ENCODE results near the gene DTNBP1.
A peak's percentile ranks its signal among the peaks of the same experiment; 100 is the strongest.

The DTNBP1 gene

DNA sequence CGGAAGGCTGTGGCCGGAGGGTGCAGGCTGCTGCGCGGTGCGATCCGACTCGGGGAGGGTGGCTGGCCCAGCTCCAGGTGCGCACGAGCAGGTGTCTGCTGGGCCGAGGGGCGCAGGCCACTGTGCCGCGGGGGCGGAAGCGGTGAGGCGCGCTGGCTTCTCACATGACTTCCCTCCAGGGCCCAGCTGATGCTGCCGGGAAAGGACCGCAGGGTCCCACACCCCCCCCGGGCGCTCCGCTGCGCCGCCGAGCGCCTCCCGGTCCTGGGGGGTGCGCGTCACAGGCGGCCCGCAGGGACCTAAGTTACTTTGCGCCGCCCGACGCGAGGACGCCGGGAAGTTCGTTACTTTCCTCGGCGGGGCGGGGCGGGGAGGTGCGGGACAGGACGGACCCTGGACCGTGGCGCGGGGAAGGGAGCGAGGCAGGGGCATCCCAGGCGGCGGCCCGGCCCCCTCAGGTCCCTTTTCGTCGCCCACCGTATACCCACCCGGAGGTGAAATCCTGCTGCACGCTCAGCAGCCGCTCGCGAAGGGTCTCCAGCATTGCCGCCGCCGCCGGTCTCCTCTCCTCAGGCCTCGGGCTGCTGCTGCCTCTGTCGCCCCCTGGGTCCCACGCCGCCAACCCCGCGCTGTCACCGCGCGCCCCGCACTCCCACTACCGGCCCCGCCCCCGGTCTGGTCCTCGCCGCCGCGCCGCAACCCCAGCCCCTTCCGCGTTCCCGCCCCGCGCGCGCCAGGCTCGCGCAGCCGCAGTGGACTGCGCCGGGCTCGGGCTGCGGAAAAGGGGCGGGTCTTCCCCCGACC is at the start of gene DTNBP1 (continued):
- peak; percentile 55; the same call in 1 of the 2 replicates for TF ChIP-seq ZNF629 (tag by site-specific recombination; IDR thresholded peaks at IDR 0.05)
- TF ChIP-seq SP2 (tag by site-specific recombination; IDR thresholded peaks at IDR 0.05), result peak; percentile 44
- TF ChIP-seq ZNF830 (tag by site-specific recombination; IDR thresholded peaks at IDR 0.05; ENCODE audit: low read depth), result no peak
- TF ChIP-seq EGR2 (tag by site-specific recombination; IDR thresholded peaks at IDR 0.05; ENCODE audit: low read depth), result peak; percentile 50; the same call in 1 of the 2 replicates
- TF ChIP-seq ZNF133 (tag by site-specific recombination; IDR thresholded peaks at IDR 0.05), result no peak; the same call in 1 of the 2 replicates
- no peak for TF ChIP-seq FEZF1 (tag by site-specific recombination; IDR thresholded peaks at IDR 0.05)
- TF ChIP-seq MEIS1 (CRISPR knock-in tag; IDR thresholded peaks at IDR 0.05; ENCODE audit: borderline replicate concordance), result no peak; the same call in 1 of the 2 replicates
- TF ChIP-seq ZIC2 (tag by site-specific recombination; IDR thresholded peaks at IDR 0.05), result peak; percentile 99
- peak; percentile 84 for TF ChIP-seq ZFHX2 (tag by site-specific recombination; conservative IDR thresholded peaks at IDR 0.05)
- TF ChIP-seq, protein P1, sequence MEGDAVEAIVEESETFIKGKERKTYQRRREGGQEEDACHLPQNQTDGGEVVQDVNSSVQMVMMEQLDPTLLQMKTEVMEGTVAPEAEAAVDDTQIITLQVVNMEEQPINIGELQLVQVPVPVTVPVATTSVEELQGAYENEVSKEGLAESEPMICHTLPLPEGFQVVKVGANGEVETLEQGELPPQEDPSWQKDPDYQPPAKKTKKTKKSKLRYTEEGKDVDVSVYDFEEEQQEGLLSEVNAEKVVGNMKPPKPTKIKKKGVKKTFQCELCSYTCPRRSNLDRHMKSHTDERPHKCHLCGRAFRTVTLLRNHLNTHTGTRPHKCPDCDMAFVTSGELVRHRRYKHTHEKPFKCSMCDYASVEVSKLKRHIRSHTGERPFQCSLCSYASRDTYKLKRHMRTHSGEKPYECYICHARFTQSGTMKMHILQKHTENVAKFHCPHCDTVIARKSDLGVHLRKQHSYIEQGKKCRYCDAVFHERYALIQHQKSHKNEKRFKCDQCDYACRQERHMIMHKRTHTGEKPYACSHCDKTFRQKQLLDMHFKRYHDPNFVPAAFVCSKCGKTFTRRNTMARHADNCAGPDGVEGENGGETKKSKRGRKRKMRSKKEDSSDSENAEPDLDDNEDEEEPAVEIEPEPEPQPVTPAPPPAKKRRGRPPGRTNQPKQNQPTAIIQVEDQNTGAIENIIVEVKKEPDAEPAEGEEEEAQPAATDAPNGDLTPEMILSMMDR (tag by site-specific recombination; IDR thresholded peaks at IDR 0.05), result peak; percentile 65; the same call in 1 of the 2 replicates
- TF ChIP-seq KLF9 (tag by site-specific recombination; IDR thresholded peaks at IDR 0.05; ENCODE audit: low read depth), result peak; percentile 79
- TF ChIP-seq ZNF621 (tag by site-specific recombination; IDR thresholded peaks at IDR 0.05), result no peak
- peak; percentile 75 for TF ChIP-seq ZNF423 (tag by site-specific recombination; IDR thresholded peaks at IDR 0.05)
- TF ChIP-seq ZNF239 (tag by site-specific recombination; IDR thresholded peaks at IDR 0.05), result no peak
- no peak for TF ChIP-seq IKZF3 (tag by site-specific recombination; IDR thresholded peaks at IDR 0.05)
- no peak for TF ChIP-seq ZNF747 (tag by site-specific recombination; IDR thresholded peaks at IDR 0.05)
- TF ChIP-seq OSR2 (tag by site-specific recombination; IDR thresholded peaks at IDR 0.05), result peak; percentile 72
- TF ChIP-seq, protein P2, sequence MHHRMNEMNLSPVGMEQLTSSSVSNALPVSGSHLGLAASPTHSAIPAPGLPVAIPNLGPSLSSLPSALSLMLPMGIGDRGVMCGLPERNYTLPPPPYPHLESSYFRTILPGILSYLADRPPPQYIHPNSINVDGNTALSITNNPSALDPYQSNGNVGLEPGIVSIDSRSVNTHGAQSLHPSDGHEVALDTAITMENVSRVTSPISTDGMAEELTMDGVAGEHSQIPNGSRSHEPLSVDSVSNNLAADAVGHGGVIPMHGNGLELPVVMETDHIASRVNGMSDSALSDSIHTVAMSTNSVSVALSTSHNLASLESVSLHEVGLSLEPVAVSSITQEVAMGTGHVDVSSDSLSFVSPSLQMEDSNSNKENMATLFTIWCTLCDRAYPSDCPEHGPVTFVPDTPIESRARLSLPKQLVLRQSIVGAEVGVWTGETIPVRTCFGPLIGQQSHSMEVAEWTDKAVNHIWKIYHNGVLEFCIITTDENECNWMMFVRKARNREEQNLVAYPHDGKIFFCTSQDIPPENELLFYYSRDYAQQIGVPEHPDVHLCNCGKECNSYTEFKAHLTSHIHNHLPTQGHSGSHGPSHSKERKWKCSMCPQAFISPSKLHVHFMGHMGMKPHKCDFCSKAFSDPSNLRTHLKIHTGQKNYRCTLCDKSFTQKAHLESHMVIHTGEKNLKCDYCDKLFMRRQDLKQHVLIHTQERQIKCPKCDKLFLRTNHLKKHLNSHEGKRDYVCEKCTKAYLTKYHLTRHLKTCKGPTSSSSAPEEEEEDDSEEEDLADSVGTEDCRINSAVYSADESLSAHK (tag by site-specific recombination; IDR thresholded peaks at IDR 0.05), result peak; percentile 15; the same call in 1 of the 2 replicates
- TF ChIP-seq, protein P3, sequence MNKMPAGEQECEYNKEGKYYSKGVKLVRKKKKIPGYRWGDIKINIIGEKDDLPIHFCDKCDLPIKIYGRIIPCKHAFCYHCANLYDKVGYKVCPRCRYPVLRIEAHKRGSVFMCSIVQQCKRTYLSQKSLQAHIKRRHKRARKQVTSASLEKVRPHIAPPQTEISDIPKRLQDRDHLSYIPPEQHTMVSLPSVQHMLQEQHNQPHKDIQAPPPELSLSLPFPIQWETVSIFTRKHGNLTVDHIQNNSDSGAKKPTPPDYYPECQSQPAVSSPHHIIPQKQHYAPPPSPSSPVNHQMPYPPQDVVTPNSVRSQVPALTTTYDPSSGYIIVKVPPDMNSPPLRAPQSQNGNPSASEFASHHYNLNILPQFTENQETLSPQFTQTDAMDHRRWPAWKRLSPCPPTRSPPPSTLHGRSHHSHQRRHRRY (tag by site-specific recombination; IDR thresholded peaks at IDR 0.05), result no peak
- TF ChIP-seq ZNF146 (tag by site-specific recombination; IDR thresholded peaks at IDR 0.05), result peak; percentile 16; the same call in 1 of the 2 replicates
- TF ChIP-seq ZNF521 (tag by site-specific recombination; IDR thresholded peaks at IDR 0.05), result no peak
- TF ChIP-seq WT1 (tag by site-specific recombination; IDR thresholded peaks at IDR 0.05), result peak; percentile 11; the same call in 1 of the 2 replicates

All from HEK293 (cell line).